SIG-M5 treated with dmso at 0.1 percent for 504 hours (cell line): ENCODE measurements around the gene NAA38.
"Not testable (repeated sequence)": the region's sequence is repeated elsewhere in the genome, so short reads cannot be mapped to it uniquely, and the experiment has no call there.

ENCODE experiments used
- DNase-seq: peaks from one replicate; lab custom pipeline; 2025; ENCODE audit not compliant: unreplicated experiment; lab: John Stamatoyannopoulos, UW

The NAA38 gene

GRCh38 chr17:7825206-7825990 lies 32.0 kb downstream of the NAA38 start:
- DNase-seq = no peak

- no peak for DNase-seq
Observed at GRCh38 chr17:7824021-7824924, 33.1 kb downstream of the NAA38 start.

- no peak for DNase-seq
Observed at GRCh38 chr17:7823581-7824001, 33.8 kb downstream of the NAA38 start.

GRCh38 chr17:7822126-7822525 lies 35.2 kb downstream of the NAA38 start:
- no peak for DNase-seq

- DNase-seq = no peak
Observed at GRCh38 chr17:7820231-7820630, 37.1 kb downstream of the NAA38 start.

GRCh38 chr17:7818746-7819645 lies 38.4 kb downstream of the NAA38 start:
- no peak for DNase-seq

- DNase-seq = no peak
Observed at GRCh38 chr17:7818026-7818425, 39.3 kb downstream of the NAA38 start.

- no peak for DNase-seq
Observed at GRCh38 chr17:7817643-7817964, 39.8 kb downstream of the NAA38 start.

GRCh38 chr17:7816926-7817642 lies 40.3 kb downstream of the NAA38 start:
- DNase-seq = no peak

- DNase-seq = no peak
Observed at GRCh38 chr17:7814969-7815368, 42.4 kb downstream of the NAA38 start.

- no peak for DNase-seq
Observed at GRCh38 chr17:7811251-7811650, 46.1 kb downstream of the NAA38 start.

- DNase-seq = not testable (repeated sequence)
Observed at GRCh38 chr17:7809791-7810343, 47.5 kb downstream of the NAA38 start.

- DNase-seq = no peak
Observed at GRCh38 chr17:7809086-7809790, 48.1 kb downstream of the NAA38 start.

- no peak for DNase-seq
Observed at GRCh38 chr17:7807206-7807605, 50.2 kb downstream of the NAA38 start.
